Ovary (tissue), 9 donors: ENCODE results near the gene CASK. TPM values are rescaled to one million over a fixed set of nuclear protein-coding genes. Genes with fewer than 3 reads are reported as not detected.

Source experiments
- DNase-seq, 5 donors: peaks; one replicate each; pipeline ENCODE4 v3.0.0-alpha.2; 2019 to 2020
- H3K27ac ChIP-seq, 2 donors: fragments of 200-600 bp; one replicate each; pipeline versions ENCODE4 v1.5.1 to v1.8.0; 2019 to 2022
- H3K27me3 ChIP-seq: fragments of 200-600 bp; one replicate; pipeline ENCODE4 v1.8.0; 2022
- H3K36me3 ChIP-seq: fragments of 200-600 bp; sonication (generic); one replicate; pipeline ENCODE4 v1.5.1; 2019
- H3K4me1 ChIP-seq: one replicate; pipeline ENCODE4 v1.8.1; 2013; ENCODE audit warnings: mild to moderate bottlenecking, moderate library complexity; ENCODE audit not compliant: insufficient read depth
- H3K4me3 ChIP-seq: fragments of 200-600 bp; sonication (generic); one replicate; pipeline ENCODE4 v1.5.1; 2017
- H3K9me3 ChIP-seq, 2 donors: fragments of 200-600 bp in 1 of 2; sonication (generic) in 1 of 2; one replicate each; pipeline versions ENCODE4 v1.5.1 to v1.8.1; 2013 to 2019; ENCODE audit warnings: mild to moderate bottlenecking in 1 of 2, moderate library complexity in 1 of 2
- EP300 ChIP-seq: sonication (generic); formaldehyde crosslinking; IDR thresholded peaks from one replicate; pipeline ENCODE4 v1.6.1; 2017; ENCODE audit warnings: antibody characterized with exemption
- POLR2A ChIP-seq: fragments of 450-650 bp; IDR thresholded peaks from one replicate; pipeline ENCODE4 v1.6.1; 2017; ENCODE audit warnings: antibody characterized with exemption, mild to moderate bottlenecking, moderate library complexity
- WGBS, 3 donors: extraction: QIAGEN DNeasy Blood & Tissue Kit in 1 of 3; methylation state at CpG; one replicate each; pipeline versions ENCODE4 v1.1.5 to v1.1.7; 2013 to 2017; 5-methylcytosine and 5-hydroxymethylcytosine counted together
- intact Hi-C, 4 donors: fragments of 100-400 bp; cut with DNase I; formaldehyde crosslinking; loops; one replicate each; pipeline versions ENCODE4 v1.11.0 to v1.15.1; 2022 to 2023
- polyA plus RNA-seq, 2 donors: library from polyadenylated mRNA; stranded (reverse); fragments of 200-250 nt in 1 of 2; fragments of 350-450 nt in 1 of 2; fragmentation: Illumina TruSeq in 1 of 2; extraction: RNeasy Lipid Tissue Mini Kit (QIAGEN cat#74804) in 1 of 2; gene quantifications; one replicate each; pipeline ENCODE4 v1.2.3, GENCODE V29; 2013 to 2014
- total RNA-seq, 7 donors: library from RNA; depleted of rRNA in 2 of 7; stranded (reverse); fragments of >200 nt in 2 of 7; fragmentation: NEBNext Ultra II Directional in 3 of 7; extraction: Animal tissue kit (Norgen Biotek cat#: 25700) in 3 of 7; gene quantifications; one replicate each; pipeline versions ENCODE4 v1.1.0 to v1.2.4, GENCODE V29; 2016 to 2023
- TF ChIP-seq, protein P1 (sequence below), 3 donors: fragments of 450-650 bp in 2 of 3; fragments of 200-600 bp in 1 of 3; IDR thresholded peaks; one replicate each; pipeline versions ENCODE4 v1.5.1 to v1.8.0; 2016 to 2022; ENCODE audit warnings: antibody characterized with exemption in 3 of 3, mild to moderate bottlenecking in 1 of 3
- donor health status: DM: no; HTN: no; CAD: no; lungs with moderate emphysema.
- donor health status: DM: no; HTN: no; CAD: no.
- donor health status: Bipolar disorder and iron deficiency.
- donor health status: DM: yes; HTN: yes; CAD: no.
- donor health status: DM: no; HTN: no; CAD: no.
- donor health status: DM: yes; HTN: yes; CAD: no.

Gene CASK
- total and polyA plus RNA-seq, 9 donors = 11.3 to 70.9 (median 36.8) TPM

DNA sequence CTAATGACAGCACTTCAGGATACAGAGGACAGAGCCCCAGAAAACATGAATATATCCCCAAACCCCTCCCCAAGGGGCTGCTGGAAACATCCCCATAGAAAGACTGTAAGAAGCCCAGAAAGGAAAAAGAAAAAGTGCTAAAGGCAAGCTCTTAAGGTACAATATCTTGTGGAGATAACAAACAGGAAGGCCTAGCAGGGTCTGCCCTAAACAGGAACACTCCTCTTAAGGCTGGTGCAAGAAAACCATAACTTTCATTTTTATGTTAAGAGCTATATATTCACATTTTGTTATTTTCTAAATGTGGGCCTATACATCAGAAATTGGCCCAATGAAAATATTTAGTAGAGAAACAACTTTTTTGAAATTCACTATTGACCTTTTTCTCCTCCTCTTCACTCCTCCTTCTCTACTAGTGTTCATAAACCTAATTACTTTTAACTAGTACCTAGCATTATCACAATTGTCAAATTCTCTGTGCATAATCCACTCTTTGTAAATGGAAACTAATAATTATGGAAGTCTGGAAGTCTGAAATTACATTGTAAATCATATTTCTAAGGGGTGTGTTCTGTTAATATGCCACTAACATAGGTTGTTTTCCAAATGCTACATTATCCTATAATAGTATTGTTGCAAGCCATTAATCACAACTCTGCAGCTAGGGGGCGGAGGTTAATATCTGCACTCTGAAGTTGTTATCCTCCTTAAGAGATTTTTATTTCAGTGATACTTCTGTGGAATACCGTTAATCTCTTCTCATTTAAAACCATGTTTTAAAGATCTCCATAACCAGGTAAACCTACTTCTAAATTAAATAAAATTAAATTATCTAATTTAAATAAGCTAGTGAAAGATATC is 59.8 kb downstream of the CASK start:
- no peaks in the 10 kb centered on the region for H3K27me3 ChIP-seq
- intact Hi-C loops = loop anchor here in 1 of 4 donors (10.0 kb wide), 1 partner anchor 61 kb away; the partner anchor contains the start of gene CASK
- no peak for DNase-seq
- 69 to 78% (median 73%) methylated on average over 2 of the region's 2 CpGs for WGBS, 3 donors
- no peaks in the 10 kb centered on the region for H3K4me1 ChIP-seq
- H3K9me3 ChIP-seq = no peaks in the 10 kb centered on the region
- H3K4me3 ChIP-seq = no peak overlapping the region
- no peak overlapping the region for H3K27ac ChIP-seq
- TF ChIP-seq, protein P1, sequence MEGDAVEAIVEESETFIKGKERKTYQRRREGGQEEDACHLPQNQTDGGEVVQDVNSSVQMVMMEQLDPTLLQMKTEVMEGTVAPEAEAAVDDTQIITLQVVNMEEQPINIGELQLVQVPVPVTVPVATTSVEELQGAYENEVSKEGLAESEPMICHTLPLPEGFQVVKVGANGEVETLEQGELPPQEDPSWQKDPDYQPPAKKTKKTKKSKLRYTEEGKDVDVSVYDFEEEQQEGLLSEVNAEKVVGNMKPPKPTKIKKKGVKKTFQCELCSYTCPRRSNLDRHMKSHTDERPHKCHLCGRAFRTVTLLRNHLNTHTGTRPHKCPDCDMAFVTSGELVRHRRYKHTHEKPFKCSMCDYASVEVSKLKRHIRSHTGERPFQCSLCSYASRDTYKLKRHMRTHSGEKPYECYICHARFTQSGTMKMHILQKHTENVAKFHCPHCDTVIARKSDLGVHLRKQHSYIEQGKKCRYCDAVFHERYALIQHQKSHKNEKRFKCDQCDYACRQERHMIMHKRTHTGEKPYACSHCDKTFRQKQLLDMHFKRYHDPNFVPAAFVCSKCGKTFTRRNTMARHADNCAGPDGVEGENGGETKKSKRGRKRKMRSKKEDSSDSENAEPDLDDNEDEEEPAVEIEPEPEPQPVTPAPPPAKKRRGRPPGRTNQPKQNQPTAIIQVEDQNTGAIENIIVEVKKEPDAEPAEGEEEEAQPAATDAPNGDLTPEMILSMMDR (IDR thresholded peaks at IDR 0.05) = no peak
- TF ChIP-seq EP300 (no peak), POLR2A (no peak)
- no peaks in the 10 kb centered on the region for H3K36me3 ChIP-seq

DNA sequence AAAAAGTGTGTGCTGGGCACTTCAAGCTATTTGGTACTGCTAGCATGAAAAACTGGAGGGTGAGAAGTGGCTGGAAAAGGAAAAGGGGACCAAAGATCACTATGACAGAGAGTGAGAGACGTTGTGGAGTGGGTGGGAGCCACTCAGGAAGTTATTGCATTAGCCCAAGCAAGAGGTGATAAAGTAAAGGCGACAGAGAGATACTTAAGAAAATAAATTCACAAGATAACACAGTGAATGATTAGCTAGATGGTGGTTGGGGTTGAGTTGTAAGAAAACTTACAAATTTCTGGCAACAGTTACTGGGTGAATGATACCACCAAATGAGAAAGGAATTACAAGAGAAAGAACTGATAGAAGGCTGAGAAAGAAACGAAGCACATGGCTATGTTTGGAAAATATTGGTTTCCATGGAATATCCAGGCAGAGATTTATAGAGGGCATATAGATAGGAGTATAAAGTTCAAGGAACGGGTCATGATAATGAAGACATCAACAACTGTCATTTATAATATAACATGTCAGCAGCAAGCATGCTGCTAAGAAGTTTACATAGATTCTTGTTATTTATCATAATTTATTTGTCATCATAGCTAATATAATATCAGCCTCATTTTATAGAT is 60.7 kb downstream of the CASK start:
- Histone ChIP-seq H3K36me3 (no peaks in the 10 kb centered on the region), H3K4me3 (no peak overlapping the region), H3K4me1 (no peaks in the 10 kb centered on the region), H3K27me3 (no peaks in the 10 kb centered on the region), H3K27ac (no peak overlapping the region), H3K9me3 (no peaks in the 10 kb centered on the region)
- no peak for TF ChIP-seq EP300
- TF ChIP-seq POLR2A = no peak
- TF ChIP-seq, protein P1 (IDR thresholded peaks at IDR 0.05) = no peak
- DNase-seq = no peak
- intact Hi-C loops = loop anchor here in 1 of 4 donors (10.0 kb wide), 1 partner anchor 62 kb away; the partner anchor contains the start of gene CASK
- 43 to 53% (median 46%) methylated on average over 4 of the region's 4 CpGs for WGBS, 3 donors

DNA sequence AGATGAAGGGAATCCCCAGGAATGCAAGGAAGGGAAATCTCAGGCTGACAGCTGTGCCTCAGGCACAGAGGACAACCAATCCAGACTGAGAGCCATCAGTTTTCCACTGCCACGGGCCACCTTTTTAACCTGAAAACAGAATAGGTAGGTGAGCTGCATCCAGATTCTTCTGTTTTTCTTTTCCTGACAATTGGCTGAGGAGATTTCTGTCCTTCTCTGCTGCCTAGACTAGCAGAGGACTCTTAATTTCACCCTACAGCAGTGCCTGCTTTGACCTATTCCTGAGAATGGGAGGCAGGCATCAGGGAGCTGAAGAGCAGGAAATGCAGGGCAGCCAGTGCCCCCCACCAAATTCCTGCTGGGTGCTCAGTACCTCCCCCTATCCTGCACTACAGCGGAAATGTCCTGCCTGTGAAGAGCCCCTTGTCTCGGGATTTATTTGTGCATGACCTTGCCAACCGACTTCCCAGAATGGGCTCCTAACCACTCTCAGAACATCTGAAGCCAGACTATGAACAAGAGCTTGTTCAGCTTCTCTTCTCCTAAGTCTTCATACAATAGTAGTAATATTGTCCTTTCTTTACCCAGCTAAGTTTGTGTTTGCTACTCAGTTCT is 65.1 kb downstream of the CASK start:
- Histone ChIP-seq H3K4me1 (no peaks in the 10 kb centered on the region), H3K4me3 (no peak overlapping the region), H3K27ac (no peak overlapping the region), H3K36me3 (no peaks in the 10 kb centered on the region), H3K9me3 (no peaks in the 10 kb centered on the region), H3K27me3 (no peaks in the 10 kb centered on the region)
- TF ChIP-seq EP300 = no peak
- TF ChIP-seq, protein P1 (IDR thresholded peaks at IDR 0.05) = no peak
- no peak for TF ChIP-seq POLR2A
- DNase-seq = no peak
- intact Hi-C loops = no loop called here
- WGBS, 3 donors = 66 to 77% (median 70%) methylated on average over 4 of the region's 4 CpGs

DNA sequence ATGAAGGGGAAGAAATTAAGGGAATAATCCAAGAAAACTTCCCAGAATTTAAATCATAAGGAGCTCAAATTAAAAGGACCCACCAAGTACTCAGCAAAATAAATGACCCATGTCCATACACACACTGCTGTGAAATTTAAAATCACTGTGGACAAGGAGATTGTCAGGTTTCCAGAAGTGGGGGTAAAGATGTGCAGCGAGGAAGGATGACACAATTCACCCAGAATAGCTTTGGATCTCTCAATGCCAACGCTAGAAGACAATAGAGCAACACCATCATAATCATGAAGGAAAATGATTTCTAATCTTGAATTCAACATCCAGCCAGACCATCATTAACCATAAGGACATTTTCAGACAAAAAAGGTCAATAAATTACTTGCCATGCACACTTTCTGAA is 65.7 kb downstream of the CASK start:
- Histone ChIP-seq H3K36me3 (no peaks in the 10 kb centered on the region), H3K4me1 (no peaks in the 10 kb centered on the region), H3K4me3 (no peak overlapping the region), H3K27ac (no peak overlapping the region), H3K27me3 (no peaks in the 10 kb centered on the region), H3K9me3 (no peaks in the 10 kb centered on the region)
- DNase-seq = no peak
- intact Hi-C loops = no loop called here
- WGBS, 3 donors = 71 to 76% (median 74%) methylated on average over 2 of the region's 2 CpGs
- no peak for TF ChIP-seq POLR2A
- TF ChIP-seq, protein P1 (IDR thresholded peaks at IDR 0.05) = no peak
- TF ChIP-seq EP300 = no peak
